ENCODE measurements around the gene LMAN1L.

LMAN1L gene

DNA sequence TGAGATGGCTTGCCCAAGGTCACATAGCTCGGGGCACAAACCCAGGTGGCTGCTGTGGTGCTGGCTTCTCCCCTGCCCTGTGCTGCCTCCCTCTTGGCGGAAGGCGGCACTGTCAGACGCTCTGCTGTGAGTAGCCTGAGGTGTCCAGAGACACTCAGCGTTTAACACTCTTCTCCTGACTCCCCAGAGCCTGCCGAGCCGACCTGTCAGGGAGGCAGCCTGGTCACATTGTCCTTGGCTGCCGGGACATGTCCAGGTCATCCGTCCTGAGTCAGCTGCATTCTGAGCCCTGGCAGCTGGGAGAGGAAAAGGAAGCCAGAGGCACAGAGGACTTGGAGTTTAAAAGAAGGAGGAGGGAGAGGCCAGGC is 4.7 kb downstream of the LMAN1L start:
- DNase-seq, result no peak

DNA sequence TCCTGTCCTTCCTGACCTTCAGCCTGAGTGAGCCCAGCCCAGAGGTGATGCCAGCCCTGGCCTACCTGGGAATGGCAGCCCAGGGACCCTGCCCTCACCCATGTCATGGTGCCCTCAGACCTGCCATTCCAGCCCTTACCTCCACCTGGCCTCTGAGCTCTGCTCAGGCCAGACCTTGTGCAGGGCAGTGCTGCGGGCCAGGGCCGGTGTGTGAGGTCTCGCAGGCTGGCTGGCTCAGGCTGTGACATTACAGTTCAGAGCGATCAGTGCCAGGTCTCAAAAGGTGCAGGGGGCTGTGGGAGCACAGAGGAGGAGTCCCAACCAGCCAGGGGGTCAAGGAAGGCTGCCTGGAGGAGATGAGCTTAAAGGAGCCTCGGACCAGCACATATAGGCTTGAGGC is 7.4 kb downstream of the LMAN1L start:
- DNase-seq, result no peak

DNA sequence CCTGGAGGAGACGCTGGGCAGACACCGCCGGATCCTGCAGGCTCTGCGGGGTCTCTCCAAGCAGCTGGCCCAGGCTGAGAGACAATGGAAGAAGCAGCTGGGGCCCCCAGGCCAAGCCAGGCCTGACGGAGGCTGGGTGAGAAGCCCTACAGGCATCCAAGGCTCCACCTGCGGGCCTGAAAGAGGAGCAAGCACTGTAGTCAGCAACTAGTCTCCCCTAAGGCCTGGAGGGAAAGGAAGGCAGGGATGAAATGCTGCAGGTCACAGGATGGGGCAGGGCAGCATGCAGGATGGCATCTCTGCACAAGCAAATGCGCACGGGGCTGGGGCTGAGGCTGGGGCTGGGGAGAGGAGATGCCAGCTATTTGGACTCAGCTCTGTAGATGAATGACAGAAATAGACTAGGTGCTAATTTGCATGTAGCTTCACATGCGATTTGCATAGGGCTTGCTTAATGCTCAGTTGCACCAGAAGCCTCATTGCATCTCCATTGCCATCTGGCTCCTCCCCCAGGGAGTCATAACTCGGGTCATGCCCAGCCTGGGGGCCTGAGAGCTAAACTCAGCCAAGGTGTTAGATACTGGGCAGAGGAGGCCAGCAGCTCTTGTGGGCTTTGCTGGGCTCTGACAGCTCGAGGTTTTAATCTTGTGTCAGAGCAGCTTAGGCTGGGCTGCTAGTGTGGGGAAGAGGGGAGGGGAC is 8.6 kb downstream of the LMAN1L start:
- no peak for DNase-seq

DNA sequence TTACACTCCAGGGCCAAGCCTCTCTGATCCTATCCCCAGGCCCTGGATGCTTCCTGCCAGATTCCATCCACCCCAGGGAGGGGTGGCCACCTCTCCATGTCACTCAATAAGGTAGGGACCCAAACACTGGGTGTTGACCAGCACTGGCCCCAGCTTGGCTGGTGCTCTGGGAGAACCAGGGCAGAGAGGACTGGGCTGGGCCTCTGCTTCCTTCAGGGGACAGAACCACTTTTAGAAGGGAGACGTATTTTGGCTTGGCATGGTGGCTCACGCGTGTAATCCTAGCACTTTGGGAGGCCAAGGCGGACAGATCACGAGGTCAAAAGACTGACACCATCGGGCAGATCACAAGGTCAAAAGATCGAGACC is 9.1 kb downstream of the LMAN1L start:
- no peak for DNase-seq

DNA sequence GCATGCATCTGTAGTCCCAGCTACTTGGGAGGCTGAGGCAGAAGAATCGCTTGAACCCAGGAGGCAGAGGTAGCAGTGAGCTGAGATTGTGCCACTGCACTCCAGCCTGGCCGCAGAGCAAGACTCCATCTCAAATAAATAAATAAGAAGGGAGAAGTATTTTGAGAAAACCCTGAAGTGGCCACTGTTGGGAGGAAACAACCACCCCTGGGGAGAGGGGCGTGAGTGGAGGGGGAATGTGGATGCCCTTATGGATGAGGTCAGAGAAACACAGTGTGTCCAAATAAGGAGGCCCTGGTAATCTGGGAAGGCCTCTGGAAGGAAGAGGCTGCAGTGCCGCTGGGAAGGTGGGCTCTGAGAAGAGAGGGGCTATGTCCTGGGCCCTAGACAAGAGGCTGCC is 9.6 kb downstream of the LMAN1L start:
- DNase-seq, result no peak

DNA sequence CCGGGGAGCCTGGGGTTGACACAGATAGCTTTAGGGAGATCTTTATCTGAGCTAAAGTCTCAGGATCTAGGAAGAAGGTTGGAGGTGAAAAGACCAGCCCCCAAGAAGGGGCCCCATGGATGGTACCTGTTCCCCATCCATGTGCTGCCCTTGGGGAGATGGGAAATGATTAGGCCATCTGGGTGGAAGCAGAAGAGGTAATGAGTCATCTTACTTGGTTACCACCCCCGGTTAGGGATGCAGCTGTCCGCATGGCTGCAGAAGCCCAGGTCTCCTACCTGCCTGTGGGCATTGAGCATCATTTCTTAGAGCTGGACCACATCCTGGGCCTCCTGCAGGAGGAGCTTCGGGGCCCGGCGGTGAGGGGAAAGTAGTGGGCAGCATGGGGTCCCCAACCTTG is 10.7 kb downstream of the LMAN1L start:
- no peak for DNase-seq

DNA sequence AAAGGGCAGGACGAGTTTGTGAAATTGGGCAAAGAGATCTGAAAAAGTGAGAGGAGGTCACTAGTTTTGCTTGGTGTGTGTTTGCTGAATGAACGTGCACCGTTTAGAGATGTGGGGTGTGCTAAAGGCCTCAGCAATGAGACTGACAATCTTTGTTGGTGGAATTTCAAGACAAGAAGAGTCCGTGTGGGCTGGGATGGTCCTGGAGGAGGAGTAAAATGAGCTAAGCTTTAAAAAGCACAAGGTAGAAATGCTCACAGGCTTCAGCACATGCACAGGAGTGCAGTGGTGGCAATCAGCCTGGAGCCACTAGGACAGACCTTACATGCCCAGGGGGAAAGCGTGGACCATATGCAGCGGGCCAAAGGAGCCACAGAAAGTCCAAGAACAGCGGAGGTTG is 12.3 kb downstream of the LMAN1L start:
- DNase-seq, result no peak

DNA sequence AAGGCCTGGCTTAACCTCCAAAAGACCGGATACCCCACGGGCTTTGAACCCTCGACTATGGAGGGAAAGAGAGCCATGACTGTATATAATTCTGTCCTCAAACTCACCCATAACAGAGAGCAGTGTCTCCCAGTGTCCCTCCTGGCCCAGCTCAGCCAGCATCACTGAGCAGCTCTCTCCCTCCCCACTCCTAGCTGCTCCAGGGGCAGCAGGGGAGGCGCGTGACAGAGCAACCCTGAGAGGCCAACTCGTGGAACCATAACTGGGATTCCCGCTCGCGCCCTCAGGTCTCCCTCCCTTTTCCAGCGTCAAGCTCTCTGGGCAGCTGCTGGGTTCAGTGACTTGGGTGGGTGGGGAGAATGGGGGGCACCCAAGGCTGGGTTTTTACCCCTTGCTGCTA is 13.2 kb downstream of the LMAN1L start:
- no peak for DNase-seq

DNA sequence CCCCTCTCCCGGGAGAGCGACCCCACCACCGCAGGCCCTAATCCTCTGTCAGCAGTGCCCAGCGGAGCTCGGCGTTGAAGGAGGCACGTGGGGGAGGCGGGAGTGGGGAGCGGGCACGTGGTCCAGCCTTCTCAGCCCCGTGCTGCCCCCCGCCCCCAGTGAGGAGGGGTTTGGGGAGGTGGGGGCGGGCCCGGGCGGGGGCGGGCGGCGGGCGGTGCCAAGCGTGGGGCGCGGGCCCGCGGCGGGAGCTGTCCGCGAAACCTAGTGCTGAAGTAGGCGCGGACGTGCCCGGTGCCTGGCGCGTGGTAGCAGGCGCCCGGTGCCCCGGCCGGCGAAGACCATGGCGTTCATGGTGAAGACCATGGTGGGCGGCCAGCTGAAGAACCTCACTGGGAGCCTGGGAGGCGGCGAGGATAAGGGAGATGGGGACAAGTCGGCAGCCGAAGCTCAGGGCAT is 13.8 kb downstream of the LMAN1L start, which contains the start of gene CPLX3:
TSS of gene CPLX3 (plus strand) at position 264 of the 456 bp plus-strand sequence. CDS start at position 341, 77 bp downstream.
- DNase-seq, result no peak

DNA sequence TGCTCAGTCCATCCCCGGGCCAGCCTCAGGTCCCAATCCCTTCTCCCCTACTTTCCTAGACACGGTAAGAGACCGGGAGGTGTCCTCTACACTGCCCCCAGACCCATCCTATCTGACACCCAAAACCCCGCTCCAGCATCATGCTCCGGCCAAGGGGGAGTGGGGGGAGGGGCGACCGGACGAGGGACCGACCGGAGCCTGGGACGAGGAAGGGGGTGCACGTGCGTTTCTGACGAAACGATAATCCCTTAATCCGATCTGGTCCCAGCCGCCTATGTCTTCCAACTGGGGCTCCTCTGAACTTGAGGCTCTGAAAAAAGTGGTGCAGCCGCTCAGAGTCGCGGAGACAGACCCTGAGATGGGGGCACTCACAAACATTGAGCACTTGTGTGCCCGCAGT is 14.3 kb downstream of the LMAN1L start:
- DNase-seq, result no peak

DNA sequence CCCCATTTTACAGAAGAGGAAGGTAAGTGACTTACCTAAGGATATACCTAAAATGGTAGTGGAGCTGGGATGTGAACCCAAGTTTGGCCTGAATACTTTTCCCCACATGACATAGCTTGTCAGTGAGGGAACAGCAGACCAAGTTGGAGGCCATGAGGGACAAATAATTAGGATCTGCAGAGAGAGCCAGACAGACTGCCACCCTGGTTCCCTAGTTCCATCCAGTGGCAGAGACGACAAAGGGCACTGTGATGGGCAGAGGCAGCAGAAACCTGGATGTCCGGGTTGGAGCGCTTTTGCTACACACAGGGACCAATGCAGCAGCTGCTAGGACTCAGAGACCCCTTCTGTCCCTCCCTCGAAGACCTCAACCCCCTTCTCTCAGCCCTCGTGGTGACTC is 15.0 kb downstream of the LMAN1L start:
- DNase-seq, result no peak

DNA sequence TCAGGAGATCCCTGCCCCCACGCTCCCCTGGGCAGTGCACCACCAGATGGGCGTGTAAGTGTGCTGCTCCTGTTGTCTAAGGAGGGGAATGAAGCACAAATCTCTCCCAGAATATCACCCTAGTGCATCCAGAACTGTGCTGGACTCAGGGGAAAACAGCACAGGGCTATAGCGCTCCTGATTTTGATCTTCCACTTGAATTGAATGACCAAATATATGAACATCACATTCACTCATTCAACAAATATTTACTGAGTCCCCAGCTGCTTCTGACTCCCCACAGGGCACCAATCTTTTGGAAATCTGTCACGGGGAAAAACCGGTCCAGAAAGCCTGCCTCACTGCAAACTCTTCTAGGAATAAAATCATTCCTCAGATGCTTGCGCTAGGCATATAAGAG is 16.2 kb downstream of the LMAN1L start:
- no peak for DNase-seq

DNA sequence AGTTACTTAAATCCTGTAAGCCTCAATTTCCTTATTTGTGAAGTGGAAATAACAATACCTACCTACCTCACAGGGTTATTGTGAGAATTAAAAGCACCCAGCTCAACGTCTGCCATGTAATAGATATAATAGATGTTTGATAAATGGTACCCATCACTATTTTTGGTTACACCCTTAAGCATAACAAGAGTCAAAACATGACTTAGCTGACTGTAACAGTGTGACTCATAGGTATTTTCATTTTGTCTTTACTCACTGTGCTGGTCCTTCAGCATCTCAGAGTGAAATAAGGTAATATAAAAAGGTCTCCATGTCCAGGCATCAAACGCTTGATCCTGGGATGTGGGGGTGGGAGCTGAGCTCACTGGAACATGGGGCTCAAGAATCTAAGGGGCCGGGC is 16.9 kb downstream of the LMAN1L start:
- no peak for DNase-seq

DNA sequence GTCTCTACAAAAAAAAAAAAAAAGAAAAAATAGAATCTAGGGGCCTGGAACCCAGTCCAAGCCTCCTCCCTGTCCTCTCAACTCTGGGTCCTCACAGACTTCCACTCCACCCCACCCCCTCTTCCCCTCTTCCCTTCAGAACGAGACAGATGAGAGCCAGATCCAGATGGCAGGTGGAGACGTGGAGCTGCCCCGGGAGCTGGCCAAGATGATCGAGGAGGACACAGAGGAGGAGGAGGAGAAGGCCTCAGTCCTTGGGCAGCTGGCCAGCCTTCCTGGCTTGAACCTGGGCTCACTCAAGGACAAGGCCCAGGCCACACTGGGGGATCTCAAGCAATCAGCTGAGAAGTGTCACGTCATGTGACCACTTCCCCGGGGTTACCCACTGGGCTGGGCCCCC is 17.4 kb downstream of the LMAN1L start:
- DNase-seq, result no peak

DNA sequence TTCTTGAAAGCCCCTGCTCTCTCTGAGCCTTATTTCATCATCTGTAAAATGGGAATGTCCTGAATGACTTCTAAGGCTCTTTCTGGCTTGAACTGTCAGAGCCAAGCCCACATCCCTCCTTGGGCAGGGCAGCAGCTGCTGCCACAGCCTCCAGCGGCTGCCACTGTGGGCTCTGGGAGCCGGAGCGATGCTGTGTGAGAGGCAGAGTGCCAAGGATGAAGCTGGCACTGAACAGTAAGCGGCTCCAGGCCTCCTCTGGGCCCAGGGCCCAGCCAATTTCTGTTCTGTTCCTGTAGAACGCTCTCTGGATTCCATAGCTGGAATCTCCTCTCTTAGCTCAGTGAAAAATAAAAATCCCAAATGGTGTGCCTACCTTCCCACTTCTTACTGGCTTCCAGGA is 18.2 kb downstream of the LMAN1L start:
- no peak for DNase-seq

DNA sequence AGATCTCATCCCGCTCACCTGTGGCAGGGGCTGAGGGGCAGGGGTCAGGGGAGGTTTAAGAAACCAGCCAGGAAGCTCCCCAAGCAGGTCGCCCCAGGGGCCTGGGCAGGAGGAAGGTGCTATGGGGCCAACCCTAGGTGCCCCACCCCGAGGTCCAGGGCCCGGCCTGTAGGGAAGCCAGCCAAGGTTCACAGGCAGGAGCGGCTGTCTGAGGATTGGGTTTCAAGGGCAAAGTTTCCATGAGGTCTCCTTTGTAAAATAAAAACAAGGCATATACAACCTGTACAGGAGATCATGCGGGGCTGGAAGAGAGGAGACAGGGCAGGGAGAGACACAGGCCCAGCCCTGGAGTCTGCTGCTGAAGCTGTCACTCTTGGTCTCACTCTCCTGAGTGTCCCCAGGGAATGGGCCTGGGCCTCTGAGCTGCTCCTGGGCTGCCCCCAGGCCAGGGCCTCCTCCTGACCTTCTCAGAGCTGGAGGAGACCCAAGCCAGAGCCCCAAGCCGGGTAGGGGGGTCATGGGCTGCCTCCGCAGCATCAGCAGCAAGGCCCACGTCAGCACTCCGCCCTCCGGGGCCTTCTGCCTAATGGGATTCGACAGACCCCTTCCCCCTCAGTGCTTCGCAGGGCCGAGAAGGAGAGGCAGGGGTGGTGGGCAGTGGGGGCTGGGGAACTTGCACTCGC is 19.3 kb downstream of the LMAN1L start:
- no peak for DNase-seq

DNA sequence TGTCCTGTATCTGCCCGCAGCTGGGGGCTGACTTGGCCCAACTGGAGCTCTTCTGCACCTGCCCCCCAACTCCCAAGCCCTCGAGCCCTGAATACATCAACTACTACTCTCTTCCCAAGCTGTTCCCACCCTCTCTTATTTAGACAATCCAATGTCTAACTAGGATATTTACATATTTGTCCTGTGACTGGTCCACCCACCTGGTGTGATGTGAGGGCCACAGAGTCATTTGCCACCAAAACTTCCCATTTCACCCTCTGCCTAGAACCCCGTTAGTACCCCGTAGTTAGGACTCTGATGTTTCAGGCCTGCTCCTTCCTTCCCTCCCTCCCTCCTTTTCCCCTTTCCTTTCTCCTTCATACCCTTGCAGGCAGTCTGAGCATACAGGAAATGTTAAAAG is 20.2 kb downstream of the LMAN1L start:
- DNase-seq, result no peak

DNA sequence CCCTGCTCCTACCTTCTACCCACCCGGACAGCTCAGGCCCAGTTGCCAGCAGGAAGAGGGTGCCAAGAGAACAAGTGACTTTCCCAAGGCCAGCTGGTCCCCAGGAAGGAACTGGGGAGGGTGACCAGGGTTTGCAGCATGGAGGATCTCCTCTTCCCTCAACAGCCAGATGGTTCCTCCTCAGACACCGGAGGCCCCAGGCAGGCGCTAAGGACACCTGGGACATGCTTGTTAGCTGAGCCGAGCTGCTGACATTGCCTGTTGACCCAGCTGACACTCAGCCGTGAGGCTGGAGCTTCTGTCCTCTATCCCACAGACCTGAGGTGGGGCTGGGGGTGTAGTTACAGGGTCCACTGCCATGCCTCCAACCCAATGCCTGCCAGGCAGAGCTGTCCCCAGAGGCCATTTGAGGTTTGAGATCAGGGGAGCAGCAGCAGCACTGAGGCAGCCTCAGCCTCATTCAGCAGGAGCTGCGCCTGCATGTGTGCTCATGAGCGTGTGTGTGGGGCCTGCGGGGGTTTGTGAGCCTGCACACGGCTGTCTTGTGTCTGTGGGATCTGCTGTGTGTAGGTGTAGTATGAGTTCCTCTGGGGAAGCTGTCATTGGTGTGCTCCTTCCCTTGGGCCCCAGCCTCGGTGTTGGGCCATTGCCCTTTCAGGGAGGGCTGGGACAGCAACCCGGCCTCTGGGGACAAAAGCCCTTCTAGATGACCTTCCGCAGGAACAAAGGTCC is 20.9 kb downstream of the LMAN1L start:
- DNase-seq, result no peak

DNA sequence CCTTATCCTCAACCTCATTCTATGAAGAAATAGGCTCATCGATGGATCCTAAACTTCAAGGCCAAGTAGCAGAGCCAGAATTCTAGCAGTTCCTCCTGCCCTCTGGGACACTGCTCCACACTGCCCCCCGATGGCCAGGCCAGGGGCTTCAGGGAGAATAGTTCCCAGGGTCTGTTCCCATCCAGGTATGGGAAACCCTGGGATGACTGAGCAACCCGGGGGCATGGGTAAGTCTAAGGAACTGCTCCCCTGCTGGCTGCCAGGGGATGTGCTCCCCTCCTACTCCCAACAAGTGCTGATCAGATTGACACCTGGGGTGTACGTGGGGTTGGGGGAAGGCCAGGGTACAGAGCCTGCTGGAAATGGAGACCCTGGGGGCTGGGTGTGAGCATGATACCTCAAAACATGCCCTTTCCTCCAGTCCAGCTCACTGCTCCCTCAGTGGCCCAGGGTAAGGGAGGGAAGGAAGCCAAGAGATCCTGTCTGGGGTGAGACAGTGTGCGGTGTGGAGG is 22.7 kb downstream of the LMAN1L start:
- DNase-seq, result no peak

DNA sequence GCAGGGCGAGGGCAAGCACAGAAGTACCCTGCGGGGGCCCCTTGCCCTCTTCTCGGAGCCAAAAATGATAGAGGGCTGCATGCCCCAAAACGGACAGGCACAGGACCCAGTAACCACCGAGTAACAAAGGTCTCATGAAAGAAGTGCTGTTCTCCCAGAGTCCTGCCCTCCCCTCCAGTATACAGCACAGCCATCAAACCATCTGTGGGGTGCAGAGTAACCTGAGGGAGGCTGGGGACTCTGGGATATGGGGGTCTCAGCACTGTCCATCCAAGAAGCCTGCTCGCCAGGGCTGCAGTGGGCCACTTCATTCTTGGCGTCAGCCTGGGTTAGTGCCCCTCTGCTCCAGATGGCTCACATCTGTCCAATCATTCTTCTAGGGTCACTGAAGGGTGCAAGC is 24.2 kb downstream of the LMAN1L start:
- DNase-seq, result no peak

DNA sequence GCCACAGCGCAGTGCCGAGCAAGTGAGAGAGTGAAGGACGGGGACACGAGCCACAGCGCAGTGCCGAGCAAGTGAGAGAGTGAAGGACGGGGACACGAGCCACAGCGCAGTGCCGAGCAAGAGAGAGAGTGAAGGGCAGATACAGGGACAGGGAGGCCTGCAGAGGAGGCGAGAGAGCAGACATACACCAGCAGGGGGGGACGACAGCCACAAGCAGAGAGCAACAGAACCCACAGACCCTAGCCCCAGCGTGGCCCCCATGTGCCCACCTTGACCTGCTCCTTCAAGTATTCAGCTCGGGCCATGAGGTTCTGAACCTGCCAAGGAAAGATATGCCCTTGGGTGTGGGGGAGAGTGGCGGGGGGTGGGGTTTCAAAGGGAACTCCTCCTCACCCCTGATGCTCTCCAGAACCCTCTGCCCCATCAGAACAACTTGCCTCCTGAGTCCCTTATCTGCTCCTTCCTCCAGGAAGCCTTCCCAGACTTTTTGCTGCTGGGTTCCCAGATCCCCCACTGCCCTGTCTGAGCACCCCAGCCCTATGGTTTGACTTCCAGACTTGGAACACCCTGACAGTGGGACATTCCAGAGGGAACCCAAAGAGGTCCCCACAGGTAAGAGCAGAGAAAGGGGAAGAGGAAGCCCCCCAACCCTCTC is 25.0 kb downstream of the LMAN1L start:
- DNase-seq, result no peak

DNA sequence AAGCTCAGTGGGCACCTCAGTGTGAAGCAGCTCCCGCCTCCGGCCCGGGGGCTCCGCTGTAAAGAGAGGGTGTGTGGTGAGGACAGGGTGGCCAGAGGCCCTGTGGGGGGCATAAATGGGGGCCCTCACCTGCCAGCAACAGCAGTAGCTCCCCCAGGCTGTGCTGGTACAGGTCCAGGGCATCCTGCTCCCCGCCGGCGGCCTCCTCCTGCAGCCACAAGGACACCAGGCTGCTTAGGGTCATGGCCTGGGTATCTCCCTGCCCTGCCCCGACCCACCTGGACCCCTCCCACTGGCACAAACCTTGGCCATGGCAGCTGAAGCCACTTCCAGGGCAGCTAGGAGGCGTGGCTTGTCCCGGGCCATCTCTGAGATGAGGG is 25.5 kb downstream of the LMAN1L start:
- DNase-seq, result no peak

DNA sequence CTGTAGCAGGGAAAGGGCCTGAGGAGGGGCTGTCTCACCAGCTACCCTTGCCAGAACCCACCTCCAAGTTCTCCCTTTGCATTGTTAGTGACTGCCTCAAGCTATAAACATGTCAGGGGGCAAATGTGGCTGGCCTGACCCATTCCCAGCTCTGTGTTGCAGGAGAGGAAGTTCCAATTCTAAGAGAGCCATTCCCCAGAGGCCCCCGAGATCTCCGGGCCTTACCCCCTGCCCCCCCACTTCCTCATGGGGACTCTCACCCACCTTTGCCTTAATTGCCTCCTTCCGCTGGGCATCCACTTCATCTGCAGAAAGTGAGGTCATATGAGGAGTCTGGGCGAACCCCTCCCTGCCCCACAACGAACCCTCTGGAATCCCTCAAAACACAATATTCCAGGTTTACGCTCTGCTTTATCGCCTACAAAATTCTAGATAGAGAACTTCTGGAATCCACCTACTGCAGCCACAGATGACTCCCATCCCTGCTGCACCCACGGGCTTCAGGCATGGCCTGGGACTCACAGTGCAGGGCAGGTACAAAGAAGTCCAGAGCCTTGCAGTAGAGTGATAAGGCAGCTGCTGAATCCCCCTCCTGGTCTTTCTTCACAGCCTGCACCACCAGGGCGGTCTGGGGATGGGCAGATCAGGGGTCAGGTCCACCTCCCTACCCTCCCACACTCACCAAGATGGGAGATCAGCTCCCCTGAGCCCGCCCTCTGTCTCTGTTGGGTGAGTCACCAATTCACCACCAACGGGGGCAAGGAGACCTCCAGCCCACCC is 26.3 kb downstream of the LMAN1L start:
- no peak for DNase-seq

Measured in GOT3 (cell line).